IPS-18a (cell line): ENCODE measurements around the gene VCL.
"Not testable (repeated sequence)": the region's sequence is repeated elsewhere in the genome, so short reads cannot be mapped to it uniquely, and the experiment has no call there.

ENCODE experiments used
- H3K27ac ChIP-seq: one replicate; pipeline ENCODE4 v1.5.1; 2013; ENCODE audit warnings: low read length
- H3K27me3 ChIP-seq: one replicate; pipeline ENCODE4 v1.6.1; 2013; ENCODE audit warnings: mild to moderate bottlenecking, low read length; ENCODE audit not compliant: control insufficient read depth, insufficient read depth
- H3K36me3 ChIP-seq: one replicate; pipeline ENCODE4 v1.6.1; 2013; ENCODE audit warnings: low read depth, low read length; ENCODE audit not compliant: control insufficient read depth
- H3K4me1 ChIP-seq: one replicate; pipeline ENCODE4 v1.6.1; 2013; ENCODE audit warnings: low read depth, low read length; ENCODE audit not compliant: control insufficient read depth
- H3K4me3 ChIP-seq: one replicate; pipeline ENCODE4 v1.5.1; 2013; ENCODE audit warnings: low read length
- H3K9ac ChIP-seq: one replicate; pipeline ENCODE4 v1.6.1; 2013; ENCODE audit warnings: mild to moderate bottlenecking, low read length, moderate library complexity
- H3K9me3 ChIP-seq: one replicate; pipeline ENCODE4 v1.6.1; 2013; ENCODE audit warnings: low read depth, low read length; ENCODE audit not compliant: control insufficient read depth

Gene VCL

GRCh38 chr10:73997461-73997786 is 492 bp upstream of the VCL start:
- peak overlapping the region; percentile 79 for H3K4me3 ChIP-seq
- H3K27me3 ChIP-seq = no peaks in the 10 kb centered on the region
- peaks cover 24% of the 10 kb centered on the region for H3K36me3 ChIP-seq
- peak overlapping the region; percentile 81 for H3K9ac ChIP-seq
- H3K4me1 ChIP-seq = peaks cover 24% of the 10 kb centered on the region
- H3K9me3 ChIP-seq = no peaks in the 10 kb centered on the region
- peak overlapping the region; percentile 87 for H3K27ac ChIP-seq

DNA sequence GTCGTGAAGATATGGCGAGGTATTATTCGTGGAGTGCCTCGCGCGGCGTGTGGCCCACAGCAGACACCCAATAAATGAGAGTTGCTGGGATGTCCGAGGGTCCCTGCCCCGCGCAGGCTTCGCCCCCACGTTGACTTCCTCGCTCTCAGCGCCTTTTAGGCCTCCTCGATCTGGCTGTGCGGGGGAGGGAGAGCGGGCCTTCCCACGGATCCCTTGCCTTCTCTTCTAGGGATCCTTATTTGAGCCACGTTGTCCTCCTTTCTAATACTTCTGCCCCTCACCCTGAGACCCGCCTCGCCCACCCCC is 660 bp downstream of the VCL start:
- Histone ChIP-seq H3K9ac (peak overlapping the region; percentile 98), H3K27ac (peak overlapping the region; percentile 91), H3K4me1 (peaks cover 24% of the 10 kb centered on the region), H3K27me3 (no peaks in the 10 kb centered on the region), H3K9me3 (no peaks in the 10 kb centered on the region), H3K4me3 (peak overlapping the region; percentile 84), H3K36me3 (peaks cover 29% of the 10 kb centered on the region)

DNA sequence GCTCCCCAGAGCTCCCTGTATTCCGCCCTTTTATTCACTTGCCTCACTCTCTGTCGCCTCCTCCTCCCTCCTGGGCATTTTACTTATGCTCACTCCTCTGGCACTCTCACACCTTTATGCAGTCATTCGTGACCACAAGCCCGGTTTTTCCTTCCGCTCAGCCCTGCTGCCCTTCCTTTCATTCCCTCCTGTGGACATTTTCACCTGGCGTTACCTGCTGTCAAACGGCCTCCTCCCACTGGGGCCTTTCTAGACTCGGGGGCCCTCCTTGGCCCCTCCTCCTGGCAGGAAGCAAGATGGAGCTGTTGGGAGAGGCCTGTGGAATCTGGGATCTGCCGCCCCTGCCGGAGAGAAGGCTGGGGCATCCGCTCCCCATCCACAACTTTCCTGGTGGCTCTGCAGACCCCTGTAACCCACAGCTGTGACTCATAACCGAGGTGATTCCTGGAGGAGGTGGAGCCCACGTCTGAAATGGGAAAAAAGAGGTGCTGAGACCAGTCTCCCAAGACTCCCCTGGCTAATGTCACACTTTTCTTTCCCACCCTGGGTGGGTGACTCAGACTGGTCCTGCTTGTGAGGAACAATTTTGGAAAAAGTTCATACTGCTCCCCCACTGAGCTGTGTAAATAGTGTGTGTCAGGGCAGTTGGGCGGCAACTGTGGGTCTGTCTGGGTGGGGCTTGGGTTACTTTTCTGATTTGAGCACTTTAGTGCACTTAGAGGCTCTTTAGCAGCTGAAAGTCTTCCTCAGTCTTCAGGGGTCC is 1.2 kb downstream of the VCL start:
- peak overlapping the region; percentile 98 for H3K9ac ChIP-seq
- H3K27ac ChIP-seq = peak overlapping the region; percentile 91
- H3K27me3 ChIP-seq = no peaks in the 10 kb centered on the region
- peaks cover 24% of the 10 kb centered on the region for H3K4me1 ChIP-seq
- H3K9me3 ChIP-seq = no peaks in the 10 kb centered on the region
- peaks cover 29% of the 10 kb centered on the region for H3K36me3 ChIP-seq
- peak overlapping the region; percentile 84 for H3K4me3 ChIP-seq

DNA sequence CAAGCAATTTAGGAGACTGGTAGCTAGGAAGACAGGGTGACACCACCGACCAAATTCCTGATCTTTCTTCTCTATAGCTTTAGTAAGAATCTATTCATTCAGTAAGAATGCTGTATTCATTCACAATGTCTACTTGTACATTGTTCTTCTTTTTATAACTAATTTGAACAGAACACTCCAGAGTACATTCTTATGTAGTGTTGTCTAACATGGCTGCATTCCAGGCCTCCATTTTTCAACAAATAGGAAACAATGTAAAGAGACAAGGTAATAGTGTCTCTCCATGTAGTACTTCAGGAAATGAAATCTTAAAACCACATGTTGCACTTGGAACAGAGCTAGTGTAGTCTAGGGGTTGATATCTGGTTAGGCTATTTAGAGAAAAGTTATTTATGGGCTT is 1.8 kb downstream of the VCL start:
- Histone ChIP-seq H3K4me1 (peaks cover 28% of the 10 kb centered on the region), H3K27ac (peak overlapping the region; percentile 73)

DNA sequence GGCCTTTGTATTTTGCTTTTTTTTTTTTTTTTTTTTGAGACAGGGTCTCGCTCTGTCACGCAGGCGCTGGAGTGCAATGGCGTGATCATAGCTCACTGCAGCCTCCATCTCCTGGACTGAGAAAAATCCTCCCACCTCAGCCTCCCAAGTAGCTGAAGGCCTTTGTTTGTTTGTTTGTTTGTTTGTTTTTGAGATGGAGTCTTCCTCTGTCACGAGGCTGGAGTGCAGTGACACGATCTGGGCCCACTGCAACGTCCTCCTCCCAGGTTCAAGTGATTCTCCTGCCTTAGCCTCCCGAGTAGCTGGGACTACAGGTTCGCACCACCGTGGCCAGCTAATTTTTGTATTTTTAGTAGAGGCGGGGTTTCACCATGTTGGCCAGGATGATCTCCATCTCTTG is 2.3 kb downstream of the VCL start:
- peaks cover 33% of the 10 kb centered on the region for H3K36me3 ChIP-seq
- not testable (repeated sequence) for H3K27ac ChIP-seq, H3K9me3 ChIP-seq, H3K27me3 ChIP-seq
- H3K4me3 ChIP-seq = peak overlapping the region; percentile 84
- peak overlapping the region; percentile 12 for H3K9ac ChIP-seq
- H3K4me1 ChIP-seq = peaks cover 31% of the 10 kb centered on the region

More for the DNA sequence above, 1.8 kb downstream of the VCL start:
- peak overlapping the region; percentile 98 for H3K9ac ChIP-seq
- no peaks in the 10 kb centered on the region for H3K9me3 ChIP-seq
- H3K27me3 ChIP-seq = no peaks in the 10 kb centered on the region
- peaks cover 33% of the 10 kb centered on the region for H3K36me3 ChIP-seq
- H3K4me3 ChIP-seq = peak overlapping the region; percentile 84

- H3K27ac ChIP-seq = no peak overlapping the region
- peaks cover 33% of the 10 kb centered on the region for H3K36me3 ChIP-seq
- no peaks in the 10 kb centered on the region for H3K27me3 ChIP-seq
- no peaks in the 10 kb centered on the region for H3K9me3 ChIP-seq
- peaks cover 31% of the 10 kb centered on the region for H3K4me1 ChIP-seq
- peak overlapping the region; percentile 12 for H3K9ac ChIP-seq
- peak overlapping the region; percentile 84 for H3K4me3 ChIP-seq
Measured at GRCh38 chr10:74000892-74001669, 3.2 kb downstream of the VCL start.

DNA sequence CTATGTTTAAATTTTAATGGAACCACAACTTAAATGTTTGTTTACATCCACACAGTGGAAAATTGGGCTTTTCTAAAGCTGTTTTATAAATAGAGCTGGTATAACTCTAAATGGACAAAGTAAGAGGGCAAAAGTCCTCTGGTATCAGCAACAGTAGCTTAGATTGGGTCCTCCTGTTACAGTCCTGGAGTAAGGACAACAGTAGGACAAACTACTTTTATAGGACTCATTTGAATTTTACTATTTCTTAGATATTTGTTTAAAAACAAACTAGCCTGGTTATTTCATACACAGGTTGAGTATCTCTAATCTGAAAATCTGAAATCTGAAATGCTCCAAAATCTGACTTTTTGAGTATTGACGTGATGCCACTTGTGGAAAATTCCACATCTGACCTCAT is 8.4 kb downstream of the VCL start:
- peaks cover 26% of the 10 kb centered on the region for H3K4me1 ChIP-seq
- H3K4me3 ChIP-seq = no peak overlapping the region
- no peak overlapping the region for H3K27ac ChIP-seq
- peaks cover 22% of the 10 kb centered on the region for H3K36me3 ChIP-seq
- no peaks in the 10 kb centered on the region for H3K9me3 ChIP-seq
- no peaks in the 10 kb centered on the region for H3K27me3 ChIP-seq
- H3K9ac ChIP-seq = no peak overlapping the region

GRCh38 chr10:74008212-74008731 is 10.4 kb downstream of the VCL start:
- peaks cover 28% of the 10 kb centered on the region for H3K4me1 ChIP-seq
- H3K27ac ChIP-seq = no peak overlapping the region
- H3K4me3 ChIP-seq = no peak overlapping the region
- peaks cover 11% of the 10 kb centered on the region for H3K36me3 ChIP-seq
- H3K9ac ChIP-seq = no peak overlapping the region
- no peaks in the 10 kb centered on the region for H3K27me3 ChIP-seq
- H3K9me3 ChIP-seq = no peaks in the 10 kb centered on the region

GRCh38 chr10:74011017-74011416 is 13.1 kb downstream of the VCL start:
- Histone ChIP-seq H3K9me3 (no peaks in the 10 kb centered on the region), H3K4me1 (peaks cover 21% of the 10 kb centered on the region), H3K4me3 (no peak overlapping the region), H3K9ac (no peak overlapping the region), H3K27ac (no peak overlapping the region), H3K36me3 (peaks cover 12% of the 10 kb centered on the region), H3K27me3 (no peaks in the 10 kb centered on the region)

DNA sequence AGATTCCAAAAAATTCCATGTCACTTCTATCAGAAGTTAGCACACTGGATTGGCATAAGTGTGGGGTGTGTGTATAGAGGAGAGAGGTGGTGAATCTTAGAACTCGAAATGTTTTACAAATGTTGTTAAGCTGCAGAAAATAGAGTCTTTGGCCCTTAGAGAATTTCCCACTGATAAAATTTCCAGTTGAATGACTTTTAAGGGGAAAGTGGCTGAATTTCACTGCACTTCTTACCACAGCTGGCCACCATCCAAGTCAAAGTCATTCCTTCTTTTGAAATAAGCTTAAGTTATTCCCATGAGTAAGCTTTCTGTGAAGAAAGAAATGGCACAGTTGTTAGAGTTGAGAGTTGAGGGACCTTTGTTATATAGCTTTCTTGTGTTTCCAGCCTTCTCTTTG is 13.9 kb downstream of the VCL start:
- Histone ChIP-seq H3K4me3 (no peak overlapping the region), H3K9ac (no peak overlapping the region), H3K27me3 (no peaks in the 10 kb centered on the region), H3K36me3 (peaks cover 12% of the 10 kb centered on the region), H3K9me3 (no peaks in the 10 kb centered on the region), H3K27ac (no peak overlapping the region), H3K4me1 (peaks cover 21% of the 10 kb centered on the region)

GRCh38 chr10:74012480-74012879 is 14.6 kb downstream of the VCL start:
- no peak overlapping the region for H3K4me3 ChIP-seq

More at GRCh38 chr10:74012480-74012879, 14.6 kb downstream of the VCL start:
- H3K36me3 ChIP-seq = peaks cover 6% of the 10 kb centered on the region
- H3K9ac ChIP-seq = no peak overlapping the region
- no peaks in the 10 kb centered on the region for H3K9me3 ChIP-seq
- no peak overlapping the region for H3K27ac ChIP-seq
- peaks cover 21% of the 10 kb centered on the region for H3K4me1 ChIP-seq
- H3K27me3 ChIP-seq = no peaks in the 10 kb centered on the region
